OCI-LY7 (cell line): Measurements from ENCODE around the gene INSRR. TPM values are rescaled to one million over a fixed set of nuclear protein-coding genes. Genes with fewer than 3 reads are reported as not detected.

ENCODE experiments used
- BruUV-seq: library from RNA; stranded (reverse); fragments of 400-500 nt; replicated peaks from 2 replicates; lab custom pipeline; 2021; lab: Mats Ljungman, UMichigan
- CTCF ChIA-PET: fragments of 300-600 bp; sonication (Branson Sonifier 250); formaldehyde crosslinking; loops from one replicate; lab custom pipeline; 2022; ENCODE audit warnings: antibody characterized with exemption; ENCODE audit not compliant: unreplicated experiment; lab: Charles Lee
- POLR2A ChIA-PET: fragments of 300-600 bp; sonication (Branson Sonifier 250); formaldehyde crosslinking; loops from one replicate; lab custom pipeline; 2022; ENCODE audit warnings: antibody characterized with exemption; lab: Charles Lee
- DNase-seq: peaks from one replicate; pipeline ENCODE4 v3.0.0-alpha.2; 2015; ENCODE audit warnings: low spot score
- H2AFZ ChIP-seq: fragments of 200-600 bp; sonication (generic), shearing (Covaris generic); 2 replicates; pipeline ENCODE4 v1.6.1; 2014; ENCODE audit warnings: mild to moderate bottlenecking, antibody characterized with exemption, low read length, moderate library complexity
- H3K27ac ChIP-seq: fragments of 200-600 bp; sonication (generic); 2 replicates; pipeline ENCODE4 v1.5.1; 2014; ENCODE audit warnings: mixed run types, low read depth, mild to moderate bottlenecking, moderate library complexity, low read length, inconsistent platforms; ENCODE audit not compliant: poor library complexity, severe bottlenecking
- H3K36me3 ChIP-seq: fragments of 200-600 bp; sonication (generic); 2 replicates; pipeline ENCODE4 v1.6.1; 2014; ENCODE audit warnings: mild to moderate bottlenecking, antibody characterized with exemption, low read length, moderate library complexity, mixed read lengths; ENCODE audit not compliant: insufficient read depth
- H3K4me1 ChIP-seq: fragments of 200-600 bp; sonication (generic); 2 replicates; pipeline ENCODE4 v1.5.1; 2014; ENCODE audit warnings: mild to moderate bottlenecking, low read length; ENCODE audit not compliant: insufficient read depth, poor library complexity, severe bottlenecking
- H3K4me2 ChIP-seq: fragments of 200-600 bp; sonication (generic); 2 replicates; pipeline ENCODE4 v1.6.1; 2014; ENCODE audit warnings: mild to moderate bottlenecking, low read length
- H3K4me3 ChIP-seq: fragments of 200-600 bp; sonication (generic); 2 replicates; pipeline ENCODE4 v1.5.1; 2014; ENCODE audit warnings: mild to moderate bottlenecking, low read depth, low read length; ENCODE audit not compliant: poor library complexity, severe bottlenecking
- H3K79me2 ChIP-seq: fragments of 200-600 bp; sonication (generic); 2 replicates; pipeline ENCODE4 v1.6.1; 2016; ENCODE audit warnings: low read depth, mild to moderate bottlenecking, low read length, moderate library complexity, mixed read lengths; ENCODE audit not compliant: insufficient read depth
- H3K9me2 ChIP-seq: fragments of 200-600 bp; sonication (generic); 2 replicates; pipeline ENCODE4 v1.6.1; 2016; ENCODE audit warnings: mild to moderate bottlenecking, low read length, mixed read lengths; ENCODE audit not compliant: insufficient read depth
- H3K9me3 ChIP-seq: fragments of 200-600 bp; sonication (generic); 2 replicates; pipeline ENCODE4 v1.6.1; 2014; ENCODE audit warnings: mild to moderate bottlenecking, mixed run types, low read length, mixed read lengths
- H4K20me1 ChIP-seq: fragments of 200-600 bp; sonication (generic); 2 replicates; pipeline ENCODE4 v1.6.1; 2014; ENCODE audit warnings: mild to moderate bottlenecking, antibody characterized with exemption, low read length, moderate library complexity, mixed read lengths; ENCODE audit not compliant: insufficient read depth
- CTCF ChIP-seq: fragments of 200-600 bp; sonication (generic); conservative IDR thresholded peaks from 2 replicates; pipeline ENCODE4 v1.5.1; 2014; ENCODE audit warnings: mild to moderate bottlenecking, antibody characterized with exemption, low read length, moderate library complexity, mixed read lengths
- EZH2phosphoT487 ChIP-seq: fragments of 200-600 bp; sonication (generic); IDR thresholded peaks from 2 replicates; pipeline ENCODE4 v1.6.1; 2018; ENCODE audit warnings: low read depth, borderline replicate concordance, mild to moderate bottlenecking, mixed run types, antibody characterized with exemption, low read length, moderate library complexity, mixed read lengths
- intact Hi-C: fragments of 100-400 bp; cut with micrococcal nuclease; formaldehyde crosslinking; loops from one replicate; pipeline ENCODE4 v1.10.0; 2022; ENCODE audit not compliant: unreplicated experiment
- total RNA-seq, 2 experiments: library from RNA; depleted of rRNA in 1 of 2; stranded (reverse); fragments of >200 nt in 1 of 2; shearing (Covaris generic) in 1 of 2; gene quantifications; 2 replicates each; pipeline ENCODE4 v1.2.3, GENCODE V29; 2014 to 2022

INSRR gene
- total RNA-seq, 2 experiments from 2014 or later = not detected

DNA sequence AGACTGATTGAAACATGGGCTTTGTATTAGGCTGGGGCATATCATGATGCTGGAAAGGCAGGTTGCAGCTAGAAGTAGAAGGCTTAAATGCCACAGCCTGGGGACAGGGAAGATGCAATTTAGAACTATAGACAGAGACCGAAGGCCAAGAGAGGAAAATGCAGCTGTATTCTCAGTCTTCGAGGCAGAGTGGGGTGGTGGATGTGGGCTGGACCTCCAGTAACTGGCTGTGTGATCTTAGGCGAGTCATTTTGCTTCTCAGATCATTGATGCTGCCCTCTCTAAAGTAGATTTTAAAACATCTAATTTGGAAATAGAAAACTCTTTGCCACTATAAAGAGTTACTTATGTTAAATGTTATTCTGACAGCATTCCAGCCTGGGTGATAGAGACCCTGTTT is 24.6 kb downstream of the INSRR start:
- BruUV-seq = no TSS peak
- H3K9me2 ChIP-seq = no peaks in the 10 kb centered on the region
- ChIA-PET POLR2A (no interaction called here), CTCF (no interaction called here)
- no peak for DNase-seq
- no peaks in the 10 kb centered on the region for H3K36me3 ChIP-seq
- H3K9me3 ChIP-seq = no peaks in the 10 kb centered on the region
- H3K27ac ChIP-seq = no peak overlapping the region
- TF ChIP-seq CTCF (no peak), EZH2phosphoT487 (no peak)
- intact Hi-C loops = no loop called here
- H3K4me3 ChIP-seq = no peak overlapping the region
- H3K79me2 ChIP-seq = no peaks in the 10 kb centered on the region
- no peaks in the 10 kb centered on the region for H3K4me1 ChIP-seq
- no peaks in the 10 kb centered on the region for H4K20me1 ChIP-seq
- no peak overlapping the region for H2AFZ ChIP-seq
- no peak overlapping the region for H3K4me2 ChIP-seq

DNA sequence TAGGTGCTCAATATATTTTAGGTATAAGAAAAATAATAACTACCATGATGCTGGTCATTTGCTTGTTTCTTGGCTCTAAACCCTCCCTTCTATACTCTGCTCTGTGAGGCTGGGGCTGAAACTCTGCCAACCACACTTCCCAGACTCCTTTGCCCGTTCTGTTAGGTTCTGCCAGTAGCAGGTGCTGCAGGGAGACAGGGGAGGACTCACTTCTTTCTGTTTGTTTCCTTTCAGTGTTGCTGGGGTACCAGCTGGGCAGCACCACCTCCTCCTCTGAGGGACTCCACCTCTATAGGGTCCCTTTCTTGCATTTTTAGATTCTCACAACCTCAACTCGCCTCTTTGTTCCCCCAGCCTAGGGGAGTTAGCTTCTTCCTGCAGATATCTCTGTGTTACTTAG is 25.3 kb downstream of the INSRR start:
- no TSS peak for BruUV-seq
- H3K79me2 ChIP-seq = no peaks in the 10 kb centered on the region
- intact Hi-C loops = no loop called here
- H3K27ac ChIP-seq = no peak overlapping the region
- H3K4me2 ChIP-seq = no peak overlapping the region
- H2AFZ ChIP-seq = no peak overlapping the region
- ChIA-PET POLR2A (no interaction called here), CTCF (no interaction called here)
- no peaks in the 10 kb centered on the region for H3K36me3 ChIP-seq
- H3K9me3 ChIP-seq = no peaks in the 10 kb centered on the region
- H3K4me1 ChIP-seq = no peaks in the 10 kb centered on the region
- TF ChIP-seq EZH2phosphoT487 = no peak
- no peak overlapping the region for H3K4me3 ChIP-seq
- DNase-seq = no peak
- no peaks in the 10 kb centered on the region for H3K9me2 ChIP-seq
- no peaks in the 10 kb centered on the region for H4K20me1 ChIP-seq

GRCh38 chr1:156832434-156832833 is 26.5 kb downstream of the INSRR start:
- no peak overlapping the region for H3K4me2 ChIP-seq
- TF ChIP-seq EZH2phosphoT487 (no peak), CTCF (no peak)
- intact Hi-C loops = no loop called here
- no peaks in the 10 kb centered on the region for H3K9me2 ChIP-seq
- CTCF ChIA-PET = no interaction called here
- H3K9me3 ChIP-seq = no peaks in the 10 kb centered on the region
- H3K27ac ChIP-seq = no peak overlapping the region
- no peaks in the 10 kb centered on the region for H3K4me1 ChIP-seq
- no peak for DNase-seq
- POLR2A ChIA-PET = no interaction called here
- H3K36me3 ChIP-seq = no peaks in the 10 kb centered on the region
- no TSS peak for BruUV-seq
- H3K4me3 ChIP-seq = no peak overlapping the region
- H3K79me2 ChIP-seq = no peaks in the 10 kb centered on the region
- no peak overlapping the region for H2AFZ ChIP-seq
- no peaks in the 10 kb centered on the region for H4K20me1 ChIP-seq
